Measurements from ENCODE around the gene CNR2.

Gene CNR2

GRCh38 chr1:23882746-23883145, 30.4 kb downstream of the CNR2 start:
- TF ChIP-seq CTCF (IDR thresholded peaks at IDR 0.05; ENCODE audit: insufficient read depth, low read depth, low read length, missing control alignments) = no peak
- no peak overlapping the region for H3K4me3 ChIP-seq (ENCODE audit: low read depth, low read length)
- no peak for DNase-seq (ENCODE audit: low read depth)

- no peak overlapping the region for H3K4me3 ChIP-seq (ENCODE audit: low read depth, low read length)
- no peak for TF ChIP-seq CTCF (IDR thresholded peaks at IDR 0.05; ENCODE audit: insufficient read depth, low read depth, low read length, missing control alignments)
- no peak for DNase-seq (ENCODE audit: low read depth)
These were observed 33.4 kb downstream of the CNR2 start for GRCh38 chr1:23879809-23880208.

GRCh38 chr1:23878668-23879067, 34.5 kb downstream of the CNR2 start:
- DNase-seq (ENCODE audit: low read depth) = no peak
- H3K4me3 ChIP-seq (ENCODE audit: low read depth, low read length) = no peak overlapping the region
- TF ChIP-seq CTCF (IDR thresholded peaks at IDR 0.05; ENCODE audit: insufficient read depth, low read depth, low read length, missing control alignments) = no peak

- H3K4me3 ChIP-seq (ENCODE audit: low read depth, low read length) = no peak overlapping the region
- TF ChIP-seq CTCF (IDR thresholded peaks at IDR 0.05; ENCODE audit: insufficient read depth, low read depth, low read length, missing control alignments) = no peak
- DNase-seq (ENCODE audit: low read depth) = no peak
These were observed 37.8 kb downstream of the CNR2 start for GRCh38 chr1:23875382-23875781.

- H3K4me3 ChIP-seq (ENCODE audit: low read depth, low read length) = no peak overlapping the region
- TF ChIP-seq CTCF (IDR thresholded peaks at IDR 0.05; ENCODE audit: insufficient read depth, low read depth, low read length, missing control alignments) = no peak
- no peak for DNase-seq (ENCODE audit: low read depth)
These were observed 40.7 kb downstream of the CNR2 start for GRCh38 chr1:23872421-23872820.

GRCh38 chr1:23869051-23869450, 44.1 kb downstream of the CNR2 start:
- peak; percentile 44 for DNase-seq (ENCODE audit: low read depth)
- TF ChIP-seq CTCF (IDR thresholded peaks at IDR 0.05; ENCODE audit: insufficient read depth, low read depth, low read length, missing control alignments) = no peak
- H3K4me3 ChIP-seq (ENCODE audit: low read depth, low read length) = peak overlapping the region; percentile 75

- TF ChIP-seq CTCF (IDR thresholded peaks at IDR 0.05; ENCODE audit: insufficient read depth, low read depth, low read length, missing control alignments) = no peak
- H3K4me3 ChIP-seq (ENCODE audit: low read depth, low read length) = peak overlapping the region; percentile 75
- peak; percentile 46 for DNase-seq (ENCODE audit: low read depth)
These were observed 44.6 kb downstream of the CNR2 start for GRCh38 chr1:23868557-23869016.
